Measurements from ENCODE around the gene LBHD1. TPM values are rescaled to one million over a fixed set of nuclear protein-coding genes. Genes with fewer than 3 reads are reported as not detected.

The LBHD1 gene
- total RNA-seq, 2 donors from 2014 or later: 7.1 to 12.3 TPM

DNA sequence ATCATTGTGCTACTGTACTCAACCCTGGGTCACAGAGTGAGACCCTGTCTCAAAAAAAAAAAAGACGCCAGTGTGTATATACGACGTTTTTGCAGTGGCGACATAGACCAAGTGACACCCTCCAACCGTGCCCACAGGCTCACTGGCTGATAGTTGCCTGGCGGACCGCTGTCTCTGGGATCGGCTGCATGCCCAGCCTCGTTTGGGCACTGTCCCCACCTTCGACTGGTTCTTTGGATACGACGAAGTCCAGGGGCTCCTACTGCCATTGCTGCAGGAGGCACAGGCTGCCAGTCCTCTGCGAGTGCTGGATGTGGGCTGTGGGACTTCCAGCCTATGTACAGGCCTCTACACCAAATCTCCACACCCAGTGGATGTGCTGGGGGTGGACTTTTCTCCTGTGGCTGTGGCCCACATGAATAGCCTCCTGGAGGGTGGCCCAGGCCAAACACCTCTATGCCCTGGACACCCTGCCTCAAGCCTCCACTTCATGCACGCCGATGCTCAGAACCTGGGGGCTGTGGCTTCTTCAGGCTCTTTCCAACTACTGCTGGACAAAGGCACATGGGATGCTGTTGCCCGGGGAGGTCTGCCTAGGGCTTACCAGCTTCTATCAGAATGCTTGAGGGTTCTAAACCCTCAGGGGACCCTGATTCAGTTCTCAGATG lies 5.7 kb downstream of the LBHD1 start:
- Histone ChIP-seq H3K4me1 (peaks cover 23% of the 10 kb centered on the region), H3K27ac (peak overlapping the region; percentile 96), H3K4me3 (peak overlapping the region; percentile 87), H3K27me3 (no peaks in the 10 kb centered on the region), H3K9me3 (no peaks in the 10 kb centered on the region), H3K9ac (ENCODE audit: low read depth in 2 of 2, low read length in 2 of 2) (peak overlapping the region; percentile 68 to 99), H3K36me3 (no peaks in the 10 kb centered on the region)
- no peak for DNase-seq
- intact Hi-C loops (cut with DNase I): no loop called here
- TF ChIP-seq CTCF (IDR thresholded peaks at IDR 0.05): no peak

- H3K9ac ChIP-seq (ENCODE audit: low read depth in 2 of 2, low read length in 2 of 2): peak overlapping the region; percentile 68 to 99
- no peaks in the 10 kb centered on the region for H3K9me3 ChIP-seq
- peak; percentile 64 for DNase-seq
- peak overlapping the region; percentile 87 for H3K4me3 ChIP-seq
- no peaks in the 10 kb centered on the region for H3K36me3 ChIP-seq
- intact Hi-C loops (cut with DNase I): no loop called here
- no peaks in the 10 kb centered on the region for H3K27me3 ChIP-seq
- H3K27ac ChIP-seq: peak overlapping the region; percentile 96
- H3K4me1 ChIP-seq: peaks cover 23% of the 10 kb centered on the region
- TF ChIP-seq CTCF (IDR thresholded peaks at IDR 0.05): no peak
These were observed 6.3 kb downstream of the LBHD1 start for GRCh38 chr11:62665599-62666258.

DNA sequence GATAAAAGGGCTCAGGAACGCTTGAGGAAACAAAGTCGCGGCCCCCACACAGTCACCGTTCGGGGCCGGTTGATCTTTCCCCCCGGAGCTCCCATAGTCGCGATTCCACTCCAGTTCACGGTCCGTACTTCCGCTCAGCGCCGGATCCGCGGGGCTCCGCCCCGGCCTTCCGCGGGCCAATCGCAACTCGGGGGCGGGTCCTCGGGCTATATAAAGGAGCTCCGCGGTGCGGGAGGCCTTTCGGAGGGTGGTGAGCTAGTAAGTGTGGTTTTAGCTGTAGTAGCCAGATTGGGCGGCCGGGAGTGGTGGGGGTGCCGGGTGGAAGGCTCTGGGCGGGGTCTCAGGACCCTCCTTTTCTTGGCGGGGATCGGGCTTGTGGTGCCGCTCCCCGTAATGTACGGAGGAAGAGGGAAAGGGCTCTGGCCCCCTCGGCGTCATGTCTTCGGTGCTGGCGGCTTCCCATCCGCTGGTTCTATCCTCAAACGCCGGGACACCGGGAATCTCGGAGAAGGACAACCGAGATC lies 6.9 kb downstream of the LBHD1 start, which contains the start of the genes C11orf98 and CSKMT:
Gene C11orf98, minus strand, starts transcription at position 136 of the 524 bp plus-strand sequence. Its CDS starts 41 bp downstream, at position 95.
Gene CSKMT, plus strand, starts transcription at position 238 of the 524 bp plus-strand sequence. CDS start 568 bp downstream, outside the sequence.
- Histone ChIP-seq H3K27me3 (no peaks in the 10 kb centered on the region), H3K4me1 (peaks cover 23% of the 10 kb centered on the region), H3K9ac (ENCODE audit: low read depth in 2 of 2, low read length in 2 of 2) (peak within 1 kb of the TSS; percentile 89 to 99), H3K27ac (peak within 1 kb of the TSS; percentile 96), H3K9me3 (no peaks in the 10 kb centered on the region), H3K36me3 (no peaks in the 10 kb centered on the region), H3K4me3 (peak within 1 kb of the TSS; percentile 87)
- intact Hi-C loops (cut with DNase I): no loop called here
- no peak for TF ChIP-seq CTCF (IDR thresholded peaks at IDR 0.05)
- peak; percentile 98 for DNase-seq

DNA sequence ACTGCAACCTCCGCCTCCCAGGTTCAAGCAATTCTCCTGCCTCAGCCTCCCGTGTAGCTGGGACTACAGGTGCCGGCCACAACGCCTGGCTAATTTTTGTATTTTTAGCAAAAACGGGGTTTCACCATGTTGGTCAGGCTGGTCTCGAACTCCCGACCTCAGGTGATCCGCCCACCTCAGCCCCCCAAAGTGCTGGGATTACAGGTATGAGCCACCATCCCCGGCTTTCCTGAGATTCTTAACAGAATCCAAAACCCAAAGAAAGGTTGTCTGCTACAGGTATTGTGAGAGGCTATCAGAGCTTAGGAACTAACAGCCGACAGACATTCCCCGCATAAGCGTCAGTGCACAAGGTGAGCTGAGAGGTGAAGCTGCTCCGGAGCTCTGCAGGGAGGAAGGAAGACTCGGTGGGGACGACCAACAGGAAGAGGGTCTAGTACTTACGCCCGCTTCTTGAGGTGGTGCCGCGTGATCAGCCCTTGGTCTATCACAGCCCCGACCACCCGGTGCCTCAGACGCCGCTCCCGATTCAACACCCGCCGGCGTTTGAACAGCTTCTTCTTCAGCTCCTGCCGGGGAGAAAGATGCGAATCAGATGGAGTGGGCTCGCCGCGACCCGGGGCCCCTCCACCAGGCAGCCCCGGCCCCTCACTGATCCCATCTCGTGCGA lies 7.5 kb downstream of the LBHD1 start:
- peak; percentile 50 for DNase-seq
- Histone ChIP-seq H3K4me1 (peaks cover 18% of the 10 kb centered on the region), H3K9me3 (no peaks in the 10 kb centered on the region), H3K27ac (peak overlapping the region; percentile 96), H3K27me3 (no peaks in the 10 kb centered on the region), H3K4me3 (peak overlapping the region; percentile 87), H3K36me3 (no peaks in the 10 kb centered on the region), H3K9ac (ENCODE audit: low read depth in 2 of 2, low read length in 2 of 2) (peak overlapping the region; percentile 89 to 99)
- intact Hi-C loops (cut with DNase I): no loop called here
- TF ChIP-seq CTCF (IDR thresholded peaks at IDR 0.05): no peak

- Histone ChIP-seq H3K27me3 (no peaks in the 10 kb centered on the region), H3K4me1 (peaks cover 6% of the 10 kb centered on the region), H3K36me3 (no peaks in the 10 kb centered on the region), H3K27ac (no peak overlapping the region), H3K4me3 (no peak overlapping the region), H3K9ac (ENCODE audit: low read depth in 2 of 2, low read length in 2 of 2) (no peak overlapping the region), H3K9me3 (no peaks in the 10 kb centered on the region)
- no peak for DNase-seq
- intact Hi-C loops (cut with DNase I): no loop called here
- TF ChIP-seq CTCF (IDR thresholded peaks at IDR 0.05): no peak
These were observed 15.2 kb downstream of the LBHD1 start for GRCh38 chr11:62656796-62657429.

Data from colonic mucosa (tissue), 4 donors.